Adrenal gland (tissue), 12 donors: ENCODE data around the gene SLC2A9. TPM values are rescaled to one million over a fixed set of nuclear protein-coding genes. Genes with fewer than 3 reads are reported as not detected.
A peak's percentile ranks its signal among the peaks of the same experiment; 100 is the strongest.

ENCODE experiments used
- DNase-seq, 7 donors: peaks; one replicate each; pipeline ENCODE4 v3.0.0-alpha.2; 2019 to 2020
- H3K27ac ChIP-seq, 5 donors: fragments of 200-600 bp; sonication (generic) in 4 of 5; 1 replicate in 3 of 5; 2 replicates in 2 of 5; pipeline versions ENCODE4 v1.5.1 to v1.8.0; 2016 to 2020; ENCODE audit warnings: mild to moderate bottlenecking in 1 of 5
- H3K27me3 ChIP-seq: fragments of 200-600 bp; 2 replicates; pipeline ENCODE4 v1.8.0; 2021
- H3K36me3 ChIP-seq, 2 donors: fragments of 200-600 bp; replicated peaks in 1 of 2; 1 replicate in 1 of 2; 2 replicates in 1 of 2; pipeline versions ENCODE4 v1.5.1 to v1.8.0; 2018 to 2022
- H3K4me1 ChIP-seq, 2 donors: fragments of 200-600 bp; replicated peaks in 1 of 2; 1 replicate in 1 of 2; 2 replicates in 1 of 2; pipeline versions ENCODE4 v1.5.1 to v1.8.0; 2018 to 2021
- H3K4me3 ChIP-seq, 4 donors: fragments of 200-600 bp; sonication (generic) in 3 of 4; one replicate each; pipeline ENCODE4 v1.5.1; 2016 to 2018
- H3K9me3 ChIP-seq, 3 donors: fragments of 200-600 bp; sonication (generic) in 1 of 3; replicated peaks in 1 of 3; 1 replicate in 2 of 3; 2 replicates in 1 of 3; pipeline versions ENCODE4 v1.5.1 to v1.8.0; 2016 to 2021
- CTCF ChIP-seq, 6 experiments: fragments of 450-650 bp in 4 of 6; fragments of 200-600 bp in 2 of 6; sonication (generic) in 1 of 6; IDR thresholded peaks; 1 replicate in 5 of 6; 2 replicates in 1 of 6; pipeline versions ENCODE4 v1.5.1 to v1.8.0; 2016 to 2021; ENCODE audit warnings: antibody characterized with exemption in 6 of 6, mild to moderate bottlenecking in 2 of 6, moderate library complexity in 1 of 6
- POLR2A ChIP-seq, 2 donors: fragments of 450-650 bp; IDR thresholded peaks; one replicate each; pipeline ENCODE4 v1.6.1; 2017; ENCODE audit warnings: antibody characterized with exemption in 2 of 2, mild to moderate bottlenecking in 2 of 2, moderate library complexity in 1 of 2
- WGBS, 4 donors: extraction: QIAGEN DNeasy Blood & Tissue Kit in 2 of 4; methylation state at CpG; one replicate each; pipeline versions ENCODE4 v1.1.5 to v1.1.7; 2013 to 2017; 5-methylcytosine and 5-hydroxymethylcytosine counted together
- intact Hi-C, 2 donors: fragments of 100-400 bp; cut with DNase I; formaldehyde crosslinking; loops; one replicate each; pipeline versions ENCODE4 v1.14.1 to v1.15.0; 2022 to 2023
- polyA plus RNA-seq, 3 donors: library from polyadenylated mRNA; stranded (reverse); fragments of 200-250 nt in 2 of 3; fragments of 350-450 nt in 1 of 3; fragmentation: Illumina TruSeq in 1 of 3; extraction: RNeasy Lipid Tissue Mini Kit (QIAGEN cat#74804) in 1 of 3; gene quantifications; one replicate each; pipeline ENCODE4 v1.2.3, GENCODE V29; 2013 to 2014
- total RNA-seq, 9 donors: library from RNA; depleted of rRNA in 4 of 9; stranded (reverse); fragments of >200 nt in 4 of 9; fragments of 120-200 nt in 1 of 9; fragmentation: NEBNext Ultra II Directional in 1 of 9; extraction: Animal tissue kit (Norgen Biotek cat#: 25700) in 1 of 9; gene quantifications; one replicate each; pipeline versions ENCODE4 v1.1.0 to v1.2.4, GENCODE V29; 2013 to 2023
- donor health status: healthy with polysubstance abuse.
- donor health status: Bipolar disorder and iron deficiency.
- donor health status: DM: yes; HTN: yes; CAD: no.
- donor health status: DM: no; HTN: no; CAD: no.
- donor health status: DM: no; HTN: no; CAD: no.
- donor health status: DM: yes; HTN: yes; CAD: no.

SLC2A9 gene
- total and polyA plus RNA-seq, 12 donors: 1.8 to 16.6 (median 8.5) TPM

DNA sequence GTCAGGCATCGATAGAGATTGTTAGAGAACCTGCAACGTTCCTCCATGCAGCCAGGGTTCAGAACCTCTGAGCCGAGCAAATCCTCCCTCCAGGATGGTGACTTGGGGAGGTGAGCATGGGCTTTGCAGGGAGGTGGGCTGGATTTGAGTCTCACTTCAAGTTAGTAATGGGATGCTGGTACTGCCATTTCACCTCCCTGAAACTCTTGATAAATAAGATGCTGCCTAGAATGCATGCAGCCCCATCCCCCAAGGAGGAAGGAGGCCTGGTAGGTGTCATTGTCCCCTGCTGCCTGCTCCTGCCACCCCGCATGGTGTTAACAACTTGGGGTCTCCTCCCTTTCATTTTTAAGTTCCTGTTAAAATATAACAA is 35.7 kb upstream of the SLC2A9 start:
- Histone ChIP-seq H3K4me3 (no peak overlapping the region), H3K36me3 (no peaks in the 10 kb centered on the region), H3K9me3 (no peaks in the 10 kb centered on the region), H3K4me1 (no peaks in the 10 kb centered on the region), H3K27me3 (no peaks in the 10 kb centered on the region), H3K27ac (no peak overlapping the region)
- TF ChIP-seq CTCF (IDR thresholded peaks at IDR 0.05): no peak
- intact Hi-C loops: no loop called here
- WGBS, 4 donors: 71 to 77% (median 76%) methylated on average over 4 of the region's 4 CpGs
- no peak for DNase-seq

DNA sequence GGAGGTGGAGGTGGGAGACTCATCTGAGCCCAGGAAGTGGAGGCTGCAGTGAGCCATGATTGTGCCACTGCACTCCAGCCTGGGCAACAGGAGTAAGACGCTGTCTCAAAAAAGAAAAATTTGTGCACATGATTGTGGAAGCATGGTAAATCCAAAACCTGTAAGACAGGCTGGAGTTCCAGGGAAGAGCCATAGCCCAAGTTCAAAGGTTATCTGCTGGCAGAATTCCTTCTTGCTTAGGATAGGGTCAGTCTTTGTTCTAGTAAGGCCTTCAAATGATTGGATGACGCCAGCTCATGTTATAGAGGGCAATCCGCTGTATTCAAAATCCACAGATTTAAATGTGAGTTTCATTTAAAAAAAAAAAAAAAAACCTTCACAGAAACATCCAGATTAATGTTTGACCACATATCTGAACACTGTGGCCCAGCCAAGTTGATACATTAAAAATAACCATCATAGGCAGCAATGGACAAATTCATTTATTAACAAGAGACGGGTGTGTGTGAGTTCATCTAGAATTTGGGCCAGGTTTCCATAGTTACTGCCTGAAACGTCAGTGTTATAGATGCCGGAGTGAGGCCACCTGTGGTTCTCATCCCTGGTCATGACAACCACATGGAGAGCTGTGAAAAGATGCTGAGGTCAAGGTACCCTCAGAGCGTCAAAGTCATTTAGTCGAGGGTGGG is 35.2 kb upstream of the SLC2A9 start:
- intact Hi-C loops: no loop called here
- no peaks in the 10 kb centered on the region for H3K9me3 ChIP-seq
- 79 to 84% (median 80%) methylated on average over 8 of the region's 8 CpGs for WGBS, 4 donors
- H3K27ac ChIP-seq: no peak overlapping the region
- no peaks in the 10 kb centered on the region for H3K4me1 ChIP-seq
- H3K4me3 ChIP-seq: no peak overlapping the region
- H3K27me3 ChIP-seq: no peaks in the 10 kb centered on the region
- TF ChIP-seq POLR2A (IDR thresholded peaks at IDR 0.05) (no peak), CTCF (IDR thresholded peaks at IDR 0.05) (no peak)
- H3K36me3 ChIP-seq: no peaks in the 10 kb centered on the region
- no peak for DNase-seq

DNA sequence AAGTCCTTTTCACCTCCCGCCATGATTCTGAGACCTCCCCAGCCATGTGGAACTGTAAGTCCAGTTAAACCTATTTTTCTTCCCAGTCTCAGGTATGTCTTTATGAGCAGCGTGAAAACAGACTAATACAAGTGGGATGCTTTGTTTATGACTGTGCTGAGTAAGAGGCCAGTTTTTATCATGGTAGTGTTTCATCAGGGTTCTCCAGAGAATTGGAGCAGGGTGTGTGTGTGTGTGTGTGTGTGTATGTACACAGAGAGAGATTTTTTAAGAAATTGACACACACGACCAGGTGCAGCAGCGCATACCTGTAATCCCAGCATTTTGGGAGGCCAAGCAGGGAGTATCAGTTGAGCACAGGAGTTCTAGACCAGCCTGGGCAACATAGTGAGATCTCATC is 34.6 kb upstream of the SLC2A9 start:
- Histone ChIP-seq H3K27ac (no peak overlapping the region), H3K9me3 (no peaks in the 10 kb centered on the region), H3K27me3 (no peaks in the 10 kb centered on the region), H3K4me1 (no peaks in the 10 kb centered on the region), H3K36me3 (no peaks in the 10 kb centered on the region), H3K4me3 (no peak overlapping the region)
- TF ChIP-seq CTCF (IDR thresholded peaks at IDR 0.05) (no peak), POLR2A (IDR thresholded peaks at IDR 0.05) (no peak)
- intact Hi-C loops: no loop called here
- 90 to 91% (median 90%) methylated on average over 4 of the region's 4 CpGs for WGBS, 4 donors
- no peak for DNase-seq

DNA sequence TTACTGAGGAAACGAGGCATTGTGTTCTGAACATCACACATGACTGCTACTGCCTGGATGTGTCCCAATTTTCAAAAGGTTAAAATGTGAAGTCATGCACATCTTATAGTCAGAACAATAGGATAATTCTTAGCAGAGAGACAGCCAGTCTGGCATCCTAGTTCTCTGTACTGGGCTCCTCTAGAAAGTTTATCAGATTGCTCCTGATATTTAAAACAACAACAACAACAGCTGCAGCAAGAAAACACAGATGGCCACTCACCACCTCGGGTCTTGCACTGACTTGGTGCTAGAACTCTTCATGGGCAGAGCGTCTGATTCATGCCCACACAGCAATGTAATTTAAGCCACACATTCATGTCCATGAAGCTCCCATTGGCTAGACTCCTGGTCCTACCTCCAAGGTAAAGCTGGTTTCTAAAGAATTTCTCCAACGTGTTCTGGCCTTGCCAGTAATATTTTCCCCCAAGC is 33.3 kb upstream of the SLC2A9 start:
- 59 to 68% (median 61%) methylated on average over 4 of the region's 4 CpGs for WGBS, 4 donors
- intact Hi-C loops: no loop called here
- Histone ChIP-seq H3K4me3 (no peak overlapping the region), H3K27me3 (no peaks in the 10 kb centered on the region), H3K9me3 (no peaks in the 10 kb centered on the region), H3K4me1 (no peaks in the 10 kb centered on the region), H3K27ac (peak overlapping the region in 2 of 5 donors; percentile 13 to 31), H3K36me3 (no peaks in the 10 kb centered on the region)
- DNase-seq: no peak
- no peak for TF ChIP-seq POLR2A (IDR thresholded peaks at IDR 0.05)
- no peak for TF ChIP-seq CTCF (IDR thresholded peaks at IDR 0.05)
